ENCODE results near the gene PPP1R14B. TPM values are rescaled to one million over a fixed set of nuclear protein-coding genes. Genes with fewer than 3 reads are reported as not detected.
A peak's percentile ranks its signal among the peaks of the same experiment; 100 is the strongest.

PPP1R14B gene
- polyA plus RNA-seq, 3 donors: 11.7 to 40.7 (median 34.2) TPM

DNA sequence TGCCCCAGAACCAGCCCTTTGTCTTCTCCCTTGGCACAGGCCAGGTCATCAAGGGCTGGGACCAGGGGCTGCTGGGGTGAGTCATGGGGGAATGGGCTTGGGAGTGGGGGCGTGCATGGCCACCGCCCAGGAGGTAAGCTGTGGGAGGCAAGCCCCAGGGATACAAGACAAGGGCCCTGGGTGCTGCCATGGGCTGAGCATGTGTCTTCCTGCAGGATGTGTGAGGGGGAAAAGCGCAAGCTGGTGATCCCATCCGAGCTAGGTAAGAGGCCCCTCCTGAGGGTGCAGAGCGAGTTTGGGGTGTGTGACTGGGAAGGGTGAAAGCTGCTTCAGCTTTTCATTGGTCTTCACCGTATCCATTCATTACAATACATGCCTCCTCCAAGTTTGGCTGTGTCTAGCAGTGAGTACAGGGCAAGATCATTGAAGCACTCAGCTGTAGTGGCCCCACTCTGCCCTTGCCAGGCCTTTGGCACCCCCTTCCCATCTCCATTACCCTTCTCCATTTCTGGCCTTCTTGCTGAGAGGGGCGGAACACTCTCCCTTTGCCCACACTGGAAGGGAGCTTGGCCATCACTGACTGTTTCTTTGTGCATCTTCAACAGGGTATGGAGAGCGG, 3.4 kb downstream of the PPP1R14B start:
- Histone ChIP-seq H3K9me3 (replicated peaks in 1 of 2; ENCODE audit: control insufficient read depth in 1 of 2, insufficient read depth in 1 of 2, low read length in 2 of 2) (no peaks in the 10 kb centered on the region), H3K9ac (ENCODE audit: insufficient read depth, low read length, poor library complexity, severe bottlenecking) (no peak overlapping the region), H3K79me2 (ENCODE audit: insufficient read depth, low read length) (peaks cover 40% of the 10 kb centered on the region), H3K27me3 (ENCODE audit: control insufficient read depth in 2 of 2, insufficient read depth in 2 of 2, low read length in 2 of 2) (no peaks in the 10 kb centered on the region), H3K4me2 (replicated peaks; ENCODE audit: extremely low read depth, low read length, poor library complexity, severe bottlenecking) (no peak overlapping the region), H3K36me3 (replicated peaks in 1 of 2; ENCODE audit: control insufficient read depth in 1 of 2, insufficient read depth in 2 of 2, low read length in 2 of 2) (peaks cover 10 to 12% of the 10 kb centered on the region in 2 donors), H3K27ac (ENCODE audit: low read depth in 1 of 2, low read length in 2 of 2) (no peak overlapping the region), H3K4me3 (replicated peaks in 1 of 3; ENCODE audit: low read depth in 2 of 3, low read length in 3 of 3) (no peak overlapping the region), H2AFZ (ENCODE audit: insufficient read depth, low read depth, low read length, poor library complexity, severe bottlenecking) (no peak overlapping the region), H3K4me1 (ENCODE audit: control insufficient read depth in 1 of 2, insufficient read depth in 2 of 2, low read length in 2 of 2) (peaks cover 68 to 82% of the 10 kb centered on the region in 2 donors), H4K20me1 (ENCODE audit: insufficient read depth, low read length) (no peaks in the 10 kb centered on the region)
- Mint-ChIP-seq H3K36me3 (peaks cover 14 to 16% of the 10 kb centered on the region in 2 donors), H3K27me3 (ENCODE audit: low read depth in 3 of 3) (peaks cover 0 to 5% (median 0%) of the 10 kb centered on the region in 3 donors), H3K4me3 (peak overlapping the region in 1 of 2 donors; percentile 26), H3K27ac (peak overlapping the region in 4 of 7 donors; percentile 5 to 26 (median 11)), H3K4me1 (peaks cover 62% of the 10 kb centered on the region), H3K9me3 (no peaks in the 10 kb centered on the region)
- 100% methylated on average over 2 of the region's 8 CpGs for WGBS (ENCODE audit: insufficient coverage)
- intact Hi-C loops (cut with micrococcal nuclease): loop anchor here (5.0 kb wide), 2 partner anchors 36 to 59 kb away; partner anchors contain the start of genes FERMT3 (in 2 of the 2) and CATSPERZ (in 1 of the 2)
- no peak for DNase-seq
- TF ChIP-seq CTCF (IDR thresholded peaks at IDR 0.05): no peak

DNA sequence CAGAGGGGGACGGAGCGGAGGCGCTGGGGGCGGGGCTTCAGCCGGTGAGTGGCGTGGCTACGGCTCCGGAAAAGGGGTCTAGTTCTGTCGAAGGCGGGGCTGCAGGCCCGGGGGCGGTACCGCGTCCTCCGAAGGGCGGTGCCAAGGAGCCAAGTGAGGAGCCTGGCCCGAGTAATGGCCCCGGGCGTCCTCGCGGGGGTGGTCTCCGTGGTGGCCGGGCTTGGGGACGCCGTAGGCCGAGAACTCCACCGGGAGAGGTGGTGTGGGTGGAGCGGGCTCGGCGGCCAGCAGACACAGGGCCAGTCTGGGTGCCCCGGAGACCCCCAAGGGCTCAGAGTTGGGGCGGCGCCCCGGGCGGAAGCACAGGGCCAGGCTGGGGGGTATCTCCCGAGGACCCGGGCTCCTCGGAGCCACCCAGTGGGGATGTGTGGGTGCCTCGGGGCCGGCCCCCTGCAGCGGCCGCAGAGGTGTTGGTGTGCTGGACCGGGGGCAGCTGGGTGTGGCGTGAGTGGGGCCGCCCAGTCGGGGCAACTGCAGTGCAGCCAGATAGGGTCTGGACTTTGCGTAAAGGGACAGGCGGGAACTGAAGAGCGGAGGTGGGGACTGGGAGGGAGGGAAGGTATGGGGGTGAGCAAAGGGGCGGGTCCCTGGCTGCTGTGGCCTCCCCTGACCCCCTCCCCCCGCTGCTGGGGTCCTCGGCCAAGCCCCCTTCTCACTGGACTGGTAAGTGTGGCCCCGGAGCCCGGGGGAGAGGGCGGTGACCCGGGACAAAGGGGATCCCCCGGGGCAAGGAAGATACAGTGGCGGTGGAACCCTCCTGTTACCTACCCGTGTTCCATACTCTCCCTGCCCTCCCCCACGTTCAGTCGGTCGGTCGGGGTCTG, 5.0 kb downstream of the PPP1R14B start:
- Histone ChIP-seq H2AFZ (ENCODE audit: insufficient read depth, low read depth, low read length, poor library complexity, severe bottlenecking) (no peak overlapping the region), H3K27ac (ENCODE audit: low read depth in 1 of 2, low read length in 2 of 2) (peak overlapping the region; percentile 96 to 100), H3K79me2 (ENCODE audit: insufficient read depth, low read length) (peaks cover 40% of the 10 kb centered on the region), H3K4me2 (replicated peaks; ENCODE audit: extremely low read depth, low read length, poor library complexity, severe bottlenecking) (peak overlapping the region; percentile 99), H4K20me1 (ENCODE audit: insufficient read depth, low read length) (no peaks in the 10 kb centered on the region), H3K27me3 (ENCODE audit: control insufficient read depth in 2 of 2, insufficient read depth in 2 of 2, low read length in 2 of 2) (no peaks in the 10 kb centered on the region), H3K9ac (ENCODE audit: insufficient read depth, low read length, poor library complexity, severe bottlenecking) (peak overlapping the region; percentile 95), H3K36me3 (replicated peaks in 1 of 2; ENCODE audit: control insufficient read depth in 1 of 2, insufficient read depth in 2 of 2, low read length in 2 of 2) (peaks cover 10 to 12% of the 10 kb centered on the region in 2 donors), H3K9me3 (replicated peaks in 1 of 2; ENCODE audit: control insufficient read depth in 1 of 2, insufficient read depth in 1 of 2, low read length in 2 of 2) (no peaks in the 10 kb centered on the region), H3K4me3 (replicated peaks in 1 of 3; ENCODE audit: low read depth in 2 of 3, low read length in 3 of 3) (peak overlapping the region; percentile 54 to 84 (median 81)), H3K4me1 (ENCODE audit: control insufficient read depth in 1 of 2, insufficient read depth in 2 of 2, low read length in 2 of 2) (peaks cover 68 to 79% of the 10 kb centered on the region in 2 donors)
- Mint-ChIP-seq H3K27me3 (ENCODE audit: low read depth in 3 of 3) (peaks cover 0 to 5% (median 0%) of the 10 kb centered on the region in 3 donors), H3K36me3 (peaks cover 22 to 24% of the 10 kb centered on the region in 2 donors), H3K27ac (peak overlapping the region; percentile 100), H3K9me3 (no peaks in the 10 kb centered on the region), H3K4me1 (peaks cover 61% of the 10 kb centered on the region), H3K4me3 (peak overlapping the region; percentile 87 to 92)
- under 1% methylated on average over 54 of the region's 63 CpGs for whole genome bisulfite sequencing (ENCODE audit: insufficient coverage)
- DNase-seq: peak; percentile 4 to 100 (median 34)
- intact Hi-C loops (cut with micrococcal nuclease): loop anchor here (2.0 to 5.0 kb wide), 4 partner anchors 15 to 63 kb away; partner anchors contain the start of genes FERMT3 (in 2 of the 2), CATSPERZ (in 1 of the 2), ESRRA (in 1 of the 2) and NUDT22 (in 1 of the 2)
- TF ChIP-seq CTCF (IDR thresholded peaks at IDR 0.05): no peak
